GM10248 (cell line): ENCODE data around the gene SLC46A1.
"Not testable (repeated sequence)": the region's sequence is repeated elsewhere in the genome, so short reads cannot be mapped to it uniquely, and the experiment has no call there.

Experiments
- CTCF ChIA-PET: fragments of 300-600 bp; sonication (Branson Sonifier 250); formaldehyde crosslinking; extraction: SDS; loops from one replicate; lab custom pipeline; 2021; ENCODE audit warnings: antibody characterized with exemption; lab: Yijun Ruan, JAX
- POLR2A ChIA-PET: fragments of 350-650 bp; sonication (Branson Sonifier 250); formaldehyde crosslinking; extraction: SDS; loops from one replicate; lab custom pipeline; 2020; ENCODE audit warnings: antibody characterized with exemption; lab: Yijun Ruan, JAX
- DNase-seq: peaks from one replicate; pipeline ENCODE4 v3.0.0; 2012; ENCODE audit errors: extremely low spot score
- TF ChIP-seq, protein P1 (sequence below): IDR thresholded peaks from 2 replicates; pipeline ENCODE4 v1.5.1; 2012; ENCODE audit warnings: mild to moderate bottlenecking, low read depth; ENCODE audit errors: extremely low read depth, missing control alignments, control extremely low read depth

The SLC46A1 gene

DNA sequence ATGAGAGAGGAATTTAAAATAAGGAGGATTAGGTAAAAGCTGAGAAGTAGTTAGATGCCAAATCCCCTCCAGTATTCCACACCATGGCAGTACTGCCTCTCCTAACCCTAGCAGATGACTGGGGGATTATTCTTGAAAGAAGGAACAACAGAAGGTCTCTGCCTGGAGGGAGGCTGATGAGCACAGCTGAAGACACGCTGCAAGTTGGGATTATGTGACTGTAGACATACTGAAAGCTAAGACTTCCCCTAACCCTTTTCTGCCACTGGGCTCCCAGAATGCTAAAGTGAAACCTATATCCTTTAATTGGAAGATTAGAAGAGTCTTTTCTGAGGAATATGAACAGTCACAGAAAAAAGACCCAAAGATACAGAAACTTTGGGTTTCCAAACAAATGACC, 27.7 kb upstream of the SLC46A1 start:
- POLR2A ChIA-PET: no interaction called here
- CTCF ChIA-PET: no interaction called here
- no peak for DNase-seq
- TF ChIP-seq, protein P1, sequence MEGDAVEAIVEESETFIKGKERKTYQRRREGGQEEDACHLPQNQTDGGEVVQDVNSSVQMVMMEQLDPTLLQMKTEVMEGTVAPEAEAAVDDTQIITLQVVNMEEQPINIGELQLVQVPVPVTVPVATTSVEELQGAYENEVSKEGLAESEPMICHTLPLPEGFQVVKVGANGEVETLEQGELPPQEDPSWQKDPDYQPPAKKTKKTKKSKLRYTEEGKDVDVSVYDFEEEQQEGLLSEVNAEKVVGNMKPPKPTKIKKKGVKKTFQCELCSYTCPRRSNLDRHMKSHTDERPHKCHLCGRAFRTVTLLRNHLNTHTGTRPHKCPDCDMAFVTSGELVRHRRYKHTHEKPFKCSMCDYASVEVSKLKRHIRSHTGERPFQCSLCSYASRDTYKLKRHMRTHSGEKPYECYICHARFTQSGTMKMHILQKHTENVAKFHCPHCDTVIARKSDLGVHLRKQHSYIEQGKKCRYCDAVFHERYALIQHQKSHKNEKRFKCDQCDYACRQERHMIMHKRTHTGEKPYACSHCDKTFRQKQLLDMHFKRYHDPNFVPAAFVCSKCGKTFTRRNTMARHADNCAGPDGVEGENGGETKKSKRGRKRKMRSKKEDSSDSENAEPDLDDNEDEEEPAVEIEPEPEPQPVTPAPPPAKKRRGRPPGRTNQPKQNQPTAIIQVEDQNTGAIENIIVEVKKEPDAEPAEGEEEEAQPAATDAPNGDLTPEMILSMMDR: no peak

DNA sequence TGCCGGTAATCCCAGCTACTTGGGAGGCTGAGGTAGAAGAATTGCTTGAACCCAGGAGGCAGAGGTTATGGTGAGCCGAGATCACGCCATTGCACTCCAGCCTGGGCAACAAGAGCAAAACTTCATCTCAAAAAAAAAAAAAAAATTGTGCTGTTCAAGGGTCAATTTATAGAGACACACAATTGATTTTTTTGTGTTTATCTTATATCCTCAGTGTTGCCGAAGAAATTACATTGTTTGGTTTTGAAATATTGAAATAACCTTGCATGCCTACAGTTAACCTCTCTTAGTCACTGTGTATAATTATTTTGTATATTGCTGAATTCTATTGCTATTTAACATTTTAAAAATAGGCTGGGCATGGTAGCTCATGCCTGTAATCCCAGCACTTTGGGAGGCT, 22.0 kb upstream of the SLC46A1 start:
- CTCF ChIA-PET: interaction anchor here (2.8 kb wide), 1 partner anchor 12 kb away, joined by 13 read pairs; no protein-coding TSS in a partner anchor
- DNase-seq, POLR2A ChIA-PET: not testable (repeated sequence)

DNA sequence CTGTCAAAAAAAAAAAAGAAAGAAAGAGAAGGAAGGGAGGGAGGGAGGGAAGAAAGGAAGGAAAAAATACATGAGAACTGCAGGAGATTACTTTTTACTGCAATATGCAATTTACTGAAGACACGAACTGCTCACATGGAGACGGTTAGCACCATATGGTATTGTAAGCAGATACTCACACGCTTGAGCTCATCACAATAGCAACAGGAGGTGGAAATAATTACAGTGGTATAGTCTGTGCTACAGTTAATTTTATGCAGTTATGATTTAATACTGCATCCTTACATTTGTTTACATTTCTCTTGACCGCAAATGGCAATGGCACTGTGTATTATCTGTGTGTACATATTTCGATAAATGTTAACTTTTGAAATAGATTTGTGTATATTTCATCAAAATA, 21.4 kb upstream of the SLC46A1 start:
- TF ChIP-seq, protein P1: no peak
- POLR2A ChIA-PET: no interaction called here
- CTCF ChIA-PET: interaction anchor here (2.4 kb wide), 1 partner anchor 10 kb away, joined by 14 read pairs; no protein-coding TSS in a partner anchor
- no peak for DNase-seq

GRCh38 chr17:28426081-28426519, 20.1 kb upstream of the SLC46A1 start:
- no peak for DNase-seq
- CTCF ChIA-PET: interaction anchor here (2.4 kb wide), 1 partner anchor 9 kb away, joined by 14 read pairs; no protein-coding TSS in a partner anchor
- TF ChIP-seq, protein P1: no peak
- POLR2A ChIA-PET: no interaction called here

GRCh38 chr17:28425206-28425605, 19.2 kb upstream of the SLC46A1 start:
- ChIA-PET CTCF (interaction anchor here (2.4 kb wide), 1 partner anchor 8 kb away, joined by 14 read pairs; no protein-coding TSS in a partner anchor), POLR2A (interaction anchor here (0.6 kb wide), 1 partner anchor 620 kb away, joined by 5 read pairs; no protein-coding TSS in a partner anchor)
- no peak for DNase-seq
- TF ChIP-seq, protein P1: no peak

GRCh38 chr17:28421787-28422305, 15.8 kb upstream of the SLC46A1 start:
- TF ChIP-seq, protein P1: no peak
- DNase-seq: no peak
- ChIA-PET POLR2A (no interaction called here), CTCF (interaction anchor here (1.1 kb wide), 1 partner anchor 26 kb away, joined by 3 read pairs; no protein-coding TSS in a partner anchor)

DNA sequence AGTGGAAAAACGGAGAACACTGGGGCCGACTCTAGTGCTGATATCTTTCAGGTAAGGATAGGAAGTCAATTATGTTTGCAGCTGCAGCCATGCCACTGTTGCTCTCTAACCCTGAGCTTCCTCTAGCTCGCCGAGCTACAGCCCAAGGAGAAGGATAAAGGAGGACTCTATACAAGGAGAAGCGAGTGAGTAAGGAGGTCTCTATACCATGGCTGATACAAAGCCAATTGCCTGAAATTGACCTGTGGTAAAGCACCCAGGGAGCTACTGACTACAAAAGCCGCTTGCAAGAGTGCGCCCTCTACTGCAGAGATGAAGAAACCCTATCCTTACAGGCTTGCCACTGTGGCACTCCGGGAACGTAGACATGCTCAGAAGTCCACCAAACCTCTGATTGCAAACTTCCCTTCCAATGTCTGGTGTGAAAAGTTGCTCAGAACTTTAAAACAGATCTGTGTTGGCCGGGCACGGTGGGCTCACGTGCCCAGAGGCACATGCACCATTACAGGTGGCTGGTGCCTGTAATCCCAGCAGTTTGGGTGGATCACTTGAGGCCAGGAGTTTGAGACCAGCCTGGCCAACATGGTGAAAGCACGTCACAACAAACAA, 10.8 kb upstream of the SLC46A1 start:
- CTCF ChIA-PET: interaction anchor here (0.6 to 4.9 kb wide), 48 partner anchors 9 to 611 kb away, joined by 3 to 37 read pairs (median 5); partner anchors contain the start of genes POLDIP2, SLC46A1, TNFAIP1 and VTN
- TF ChIP-seq, protein P1: peak; percentile 69
- DNase-seq: peak; percentile 69
- POLR2A ChIA-PET: interaction anchor here (0.6 kb wide), 1 partner anchor 11 kb away, joined by 3 read pairs; no protein-coding TSS in a partner anchor
